GM12892 (cell line): ENCODE measurements around the gene WDFY4.

ENCODE experiments used
- DNase-seq: peaks from one replicate; pipeline ENCODE4 v3.0.0; 2011; ENCODE audit not compliant: insufficient read length
- FAIRE-seq: peaks from 2 replicates; lab custom pipeline; 2011; peaks lifted over from hg19 to GRCh38; lab: Jason Lieb, UNC
- POLR2A ChIP-seq: IDR thresholded peaks from 2 replicates; pipeline ENCODE4 v1.6.1; 2011; ENCODE audit warnings: low read depth, low read length, control low read depth
- POLR2AphosphoS5 ChIP-seq: IDR thresholded peaks from 2 replicates; pipeline ENCODE4 v1.6.1; 2011; ENCODE audit warnings: low read depth, low read length, control low read depth
- TAF1 ChIP-seq: IDR thresholded peaks from 2 replicates; pipeline ENCODE4 v1.6.1; 2011; ENCODE audit warnings: low read depth, mild to moderate bottlenecking, control low read depth, low read length, borderline replicate concordance

The WDFY4 gene

GRCh38 chr10:48683424-48683823, 1.2 kb upstream of the WDFY4 start:
- DNase-seq (no peak), FAIRE-seq (no peak)
- TF ChIP-seq POLR2A = no peak
- TF ChIP-seq POLR2AphosphoS5 = no peak
- no peak for TF ChIP-seq TAF1

- FAIRE-seq = no peak
- TF ChIP-seq POLR2AphosphoS5 (no peak), TAF1 (no peak), POLR2A (no peak)
- no peak for DNase-seq
Measured at GRCh38 chr10:48683868-48684267, 805 bp upstream of the WDFY4 start.

- no peak for TF ChIP-seq POLR2A
- no peak for TF ChIP-seq POLR2AphosphoS5
- peak; percentile 73; the same call in 1 of the 2 replicates for TF ChIP-seq TAF1
- no peak for DNase-seq
- FAIRE-seq = no peak
Measured at GRCh38 chr10:48684463-48684791, 246 bp upstream of the WDFY4 start.

- no peak for TF ChIP-seq TAF1
- TF ChIP-seq POLR2A = no peak
- no peak for TF ChIP-seq POLR2AphosphoS5
- DNase-seq (no peak), FAIRE-seq (no peak)
Measured at GRCh38 chr10:48685731-48686130, 1.1 kb downstream of the WDFY4 start.

GRCh38 chr10:48690791-48691660, 6.4 kb downstream of the WDFY4 start:
- TF ChIP-seq POLR2A (no peak), TAF1 (no peak), POLR2AphosphoS5 (no peak)
- DNase-seq (no peak), FAIRE-seq (no peak)

GRCh38 chr10:48691812-48692528, 7.3 kb downstream of the WDFY4 start:
- no peak for FAIRE-seq
- DNase-seq = no peak
- TF ChIP-seq POLR2A (no peak), TAF1 (no peak), POLR2AphosphoS5 (no peak)

- DNase-seq = no peak
- TF ChIP-seq TAF1 = no peak
- TF ChIP-seq POLR2AphosphoS5 = no peak
- no peak for FAIRE-seq
Measured at GRCh38 chr10:48692748-48693147, 8.1 kb downstream of the WDFY4 start.

GRCh38 chr10:48693206-48693605, 8.5 kb downstream of the WDFY4 start:
- DNase-seq (no peak), FAIRE-seq (no peak)
- TF ChIP-seq TAF1 (no peak), POLR2AphosphoS5 (no peak), POLR2A (no peak)

GRCh38 chr10:48694371-48695030, 9.8 kb downstream of the WDFY4 start:
- FAIRE-seq = no peak
- DNase-seq = no peak
- no peak for TF ChIP-seq TAF1
- no peak for TF ChIP-seq POLR2AphosphoS5
- TF ChIP-seq POLR2A = no peak

- TF ChIP-seq POLR2A (no peak), POLR2AphosphoS5 (no peak), TAF1 (no peak)
- DNase-seq (no peak), FAIRE-seq (peak; percentile 78)
Measured at GRCh38 chr10:48695636-48696534, 11.2 kb downstream of the WDFY4 start.

GRCh38 chr10:48696535-48696873, 11.8 kb downstream of the WDFY4 start:
- TF ChIP-seq TAF1 = no peak
- no peak for TF ChIP-seq POLR2A
- no peak for TF ChIP-seq POLR2AphosphoS5
- FAIRE-seq = no peak

More at GRCh38 chr10:48696535-48696873, 11.8 kb downstream of the WDFY4 start:
- DNase-seq = no peak
